Type B pancreatic cell (in vitro differentiated cells): Measurements from ENCODE around the gene RNASE7. TPM values are rescaled to one million over a fixed set of nuclear protein-coding genes. Genes with fewer than 3 reads are reported as not detected.

Experiments used
- DNase-seq: peaks from one replicate; pipeline ENCODE4 v3.0.0; 2021; ENCODE audit warnings: mixed read lengths; ENCODE audit not compliant: unreplicated experiment; ENCODE audit errors: extremely low spot score
- H3K27ac Mint-ChIP-seq: 2 replicates; pipeline ENCODE4 v1.8.0; 2021; ENCODE audit warnings: mild to moderate bottlenecking, mixed read lengths
- H3K27me3 Mint-ChIP-seq: 2 replicates; pipeline ENCODE4 v1.8.0; 2021; ENCODE audit warnings: mixed read lengths
- H3K36me3 Mint-ChIP-seq: 2 replicates; pipeline ENCODE4 v1.8.0; 2021; ENCODE audit warnings: mixed read lengths
- H3K4me1 Mint-ChIP-seq: one replicate; pipeline ENCODE4 v1.8.0; 2021; ENCODE audit warnings: mixed read lengths; ENCODE audit not compliant: unreplicated experiment
- H3K4me3 Mint-ChIP-seq: 2 replicates; pipeline ENCODE4 v1.8.0; 2021; ENCODE audit warnings: mild to moderate bottlenecking, mixed read lengths
- H3K9me3 Mint-ChIP-seq: 2 replicates; pipeline ENCODE4 v1.8.0; 2021; ENCODE audit warnings: mixed read lengths
- total RNA-seq: library from RNA; stranded (reverse); gene quantifications from 2 replicates; pipeline ENCODE4 v1.2.1, GENCODE V29; 2021; ENCODE audit warnings: low replicate concordance
- TF ChIP-seq, protein P1 (sequence below): fragments of 200-600 bp; sonication (generic); conservative IDR thresholded peaks from 2 replicates; pipeline ENCODE4 v1.5.0; 2021; ENCODE audit warnings: antibody characterized with exemption, mild to moderate bottlenecking

RNASE7 gene
- total RNA-seq, 1 donor from 2014 or later = not detected

DNA sequence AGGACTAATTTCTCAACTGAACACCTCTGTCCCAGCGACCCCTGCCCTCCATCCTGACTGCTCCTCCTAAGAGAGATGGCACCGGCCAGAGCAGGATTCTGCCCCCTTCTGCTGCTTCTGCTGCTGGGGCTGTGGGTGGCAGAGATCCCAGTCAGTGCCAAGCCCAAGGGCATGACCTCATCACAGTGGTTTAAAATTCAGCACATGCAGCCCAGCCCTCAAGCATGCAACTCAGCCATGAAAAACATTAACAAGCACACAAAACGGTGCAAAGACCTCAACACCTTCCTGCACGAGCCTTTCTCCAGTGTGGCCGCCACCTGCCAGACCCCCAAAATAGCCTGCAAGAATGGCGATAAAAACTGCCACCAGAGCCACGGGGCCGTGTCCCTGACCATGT, 756 bp downstream of the RNASE7 start:
- H3K9me3 Mint-ChIP-seq = no peaks in the 10 kb centered on the region
- H3K27ac Mint-ChIP-seq = no peak overlapping the region
- H3K4me1 Mint-ChIP-seq = peaks cover 25% of the 10 kb centered on the region
- peaks cover 7% of the 10 kb centered on the region for H3K27me3 Mint-ChIP-seq
- TF ChIP-seq, protein P1, sequence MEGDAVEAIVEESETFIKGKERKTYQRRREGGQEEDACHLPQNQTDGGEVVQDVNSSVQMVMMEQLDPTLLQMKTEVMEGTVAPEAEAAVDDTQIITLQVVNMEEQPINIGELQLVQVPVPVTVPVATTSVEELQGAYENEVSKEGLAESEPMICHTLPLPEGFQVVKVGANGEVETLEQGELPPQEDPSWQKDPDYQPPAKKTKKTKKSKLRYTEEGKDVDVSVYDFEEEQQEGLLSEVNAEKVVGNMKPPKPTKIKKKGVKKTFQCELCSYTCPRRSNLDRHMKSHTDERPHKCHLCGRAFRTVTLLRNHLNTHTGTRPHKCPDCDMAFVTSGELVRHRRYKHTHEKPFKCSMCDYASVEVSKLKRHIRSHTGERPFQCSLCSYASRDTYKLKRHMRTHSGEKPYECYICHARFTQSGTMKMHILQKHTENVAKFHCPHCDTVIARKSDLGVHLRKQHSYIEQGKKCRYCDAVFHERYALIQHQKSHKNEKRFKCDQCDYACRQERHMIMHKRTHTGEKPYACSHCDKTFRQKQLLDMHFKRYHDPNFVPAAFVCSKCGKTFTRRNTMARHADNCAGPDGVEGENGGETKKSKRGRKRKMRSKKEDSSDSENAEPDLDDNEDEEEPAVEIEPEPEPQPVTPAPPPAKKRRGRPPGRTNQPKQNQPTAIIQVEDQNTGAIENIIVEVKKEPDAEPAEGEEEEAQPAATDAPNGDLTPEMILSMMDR = no peak
- H3K36me3 Mint-ChIP-seq = no peaks in the 10 kb centered on the region
- no peak for DNase-seq
- no peak overlapping the region for H3K4me3 Mint-ChIP-seq

DNA sequence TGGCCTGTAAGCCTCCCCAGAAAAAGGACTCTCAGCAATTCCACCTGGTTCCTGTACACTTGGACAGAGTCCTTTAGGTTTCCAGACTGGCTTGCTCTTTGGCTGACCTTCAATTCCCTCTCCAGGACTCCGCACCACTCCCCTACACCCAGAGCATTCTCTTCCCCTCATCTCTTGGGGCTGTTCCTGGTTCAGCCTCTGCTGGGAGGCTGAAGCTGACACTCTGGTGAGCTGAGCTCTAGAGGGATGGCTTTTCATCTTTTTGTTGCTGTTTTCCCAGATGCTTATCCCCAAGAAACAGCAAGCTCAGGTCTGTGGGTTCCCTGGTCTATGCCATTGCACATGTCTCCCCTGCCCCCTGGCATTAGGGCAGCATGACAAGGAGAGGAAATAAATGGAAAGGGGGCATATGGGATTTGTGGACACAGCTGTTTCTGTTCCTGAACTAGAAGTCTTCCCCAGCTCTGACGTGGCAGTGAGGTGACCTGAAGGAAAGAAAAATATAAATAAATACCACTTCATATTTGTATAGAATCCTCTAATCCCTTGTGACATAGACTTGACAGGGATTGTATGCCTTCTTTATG, 1.3 kb downstream of the RNASE7 start:
- peaks cover 7% of the 10 kb centered on the region for H3K27me3 Mint-ChIP-seq
- H3K4me1 Mint-ChIP-seq = peaks cover 22% of the 10 kb centered on the region
- TF ChIP-seq, protein P1 = no peak
- H3K27ac Mint-ChIP-seq = no peak overlapping the region
- DNase-seq = no peak
- H3K9me3 Mint-ChIP-seq = no peaks in the 10 kb centered on the region
- no peak overlapping the region for H3K4me3 Mint-ChIP-seq
- no peaks in the 10 kb centered on the region for H3K36me3 Mint-ChIP-seq

DNA sequence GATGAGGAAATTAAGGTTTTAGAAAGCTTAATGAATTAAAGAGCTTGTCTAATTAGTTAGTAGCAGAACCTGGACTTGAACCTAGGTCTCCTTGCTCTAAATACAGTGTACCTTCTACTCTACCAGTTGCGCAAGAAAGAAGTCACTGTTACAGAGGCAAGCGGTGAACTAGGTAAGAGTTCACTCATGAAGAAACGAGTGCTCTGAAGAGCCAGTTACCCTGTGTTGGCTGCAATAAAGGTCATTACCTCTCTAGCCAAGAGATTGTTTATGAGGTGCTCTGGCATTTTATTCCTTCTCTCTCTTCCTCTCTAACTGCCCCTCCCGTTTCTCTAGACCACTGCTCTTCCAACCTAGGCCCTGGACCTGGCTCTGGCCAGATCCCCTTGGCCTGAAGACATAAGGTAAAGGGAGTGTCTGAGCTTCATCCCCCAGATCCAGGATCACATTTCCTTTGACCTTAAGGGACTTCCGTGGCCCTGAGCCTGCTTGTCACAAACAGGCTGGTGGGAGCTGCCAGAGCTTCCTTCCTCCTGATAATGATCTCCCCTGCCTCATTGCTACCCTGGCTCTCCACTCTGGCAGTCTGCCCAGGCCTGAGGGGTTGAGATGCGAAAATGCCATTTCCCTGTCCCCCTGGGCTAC, 1.9 kb downstream of the RNASE7 start:
- H3K36me3 Mint-ChIP-seq = no peaks in the 10 kb centered on the region
- DNase-seq = no peak
- H3K4me1 Mint-ChIP-seq = peaks cover 22% of the 10 kb centered on the region

DNA sequence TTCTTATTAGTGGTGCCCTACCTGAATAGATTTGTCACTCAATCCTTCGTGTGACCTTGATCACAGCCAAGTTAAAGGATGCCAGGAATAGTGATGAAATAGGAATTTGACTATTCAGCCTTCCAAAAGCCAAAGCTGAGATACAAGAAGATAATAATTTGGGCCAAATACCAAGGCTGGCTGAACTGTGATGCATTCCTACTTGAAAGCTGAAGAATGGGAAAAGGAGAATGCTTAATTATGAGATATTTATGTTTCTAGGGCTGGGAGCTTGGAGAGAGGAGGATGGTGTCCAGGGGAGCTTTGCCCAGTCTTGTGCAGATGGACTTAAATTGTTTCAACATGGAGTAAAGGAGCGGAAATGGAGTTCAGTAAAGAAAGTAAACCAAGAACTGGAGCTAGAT, 5.2 kb downstream of the RNASE7 start:
- H3K27me3 Mint-ChIP-seq = peaks cover 5% of the 10 kb centered on the region
- peaks cover 11% of the 10 kb centered on the region for H3K4me1 Mint-ChIP-seq
- DNase-seq = no peak
- H3K9me3 Mint-ChIP-seq = no peaks in the 10 kb centered on the region
- H3K36me3 Mint-ChIP-seq = no peaks in the 10 kb centered on the region
- H3K27ac Mint-ChIP-seq = no peak overlapping the region
- H3K4me3 Mint-ChIP-seq = no peak overlapping the region
- TF ChIP-seq, protein P1 = no peak

More for the DNA sequence above, 1.9 kb downstream of the RNASE7 start:
- peak overlapping the region; percentile 40 for H3K4me3 Mint-ChIP-seq
- H3K27me3 Mint-ChIP-seq = peaks cover 7% of the 10 kb centered on the region
- H3K9me3 Mint-ChIP-seq = no peaks in the 10 kb centered on the region
- TF ChIP-seq, protein P1 = no peak
- H3K27ac Mint-ChIP-seq = no peak overlapping the region

DNA sequence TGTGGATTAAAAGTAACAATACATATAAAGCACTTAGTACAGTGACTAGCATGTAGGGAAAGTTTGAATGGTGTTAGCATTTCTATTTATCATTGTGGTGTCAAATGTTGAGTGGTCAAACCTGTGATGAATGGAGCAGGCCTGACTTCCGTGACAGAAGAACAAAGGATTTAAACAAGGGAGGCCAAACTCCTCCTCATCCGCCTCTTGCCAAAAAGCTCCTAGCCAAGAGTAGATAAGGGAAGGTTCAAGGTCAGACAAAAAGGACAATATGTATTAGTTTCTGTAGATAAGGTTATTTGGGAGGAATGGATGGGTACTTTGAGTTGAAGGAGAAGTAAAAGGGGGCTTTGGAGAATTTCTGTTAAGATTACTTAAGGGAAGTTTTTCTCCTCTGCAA, 6.5 kb downstream of the RNASE7 start:
- Mint-ChIP-seq H3K9me3 (no peaks in the 10 kb centered on the region), H3K27me3 (peaks cover 2% of the 10 kb centered on the region), H3K27ac (no peak overlapping the region), H3K4me1 (peaks cover 11% of the 10 kb centered on the region), H3K4me3 (no peak overlapping the region), H3K36me3 (no peaks in the 10 kb centered on the region)
- no peak for DNase-seq
- TF ChIP-seq, protein P1 = no peak
